SK-N-SH treated with all-trans-retinoic acid at 6 μM for 48 hours (cell line): ENCODE data around the gene STK17B.
A peak's percentile ranks its signal among the peaks of the same experiment; 100 is the strongest.

Experiments used
- ATAC-seq: fragments of 200-7000 bp; cut with Tn5 transposase; 3 replicates; pipeline ENCODE4 v1.9.1; 2020; ENCODE audit warnings: mild to moderate bottlenecking, moderate library complexity
- ARNTL ChIP-seq: fragments of 450-650 bp; formaldehyde crosslinking; IDR thresholded peaks from 2 replicates; pipeline ENCODE4 v1.5.0; 2020; ENCODE audit warnings: low read depth, mild to moderate bottlenecking, moderate library complexity, borderline replicate concordance
- BACH2 ChIP-seq: fragments of 250-450 bp; sonication (Bioruptor Pico); IDR thresholded peaks from 2 replicates; pipeline ENCODE4 v1.9.0; 2021; ENCODE audit warnings: mild to moderate bottlenecking, borderline replicate concordance
- CSDC2 ChIP-seq: fragments of 250-450 bp; sonication (Bioruptor Pico); IDR thresholded peaks from 2 replicates; pipeline ENCODE4 v1.5.0; 2020; ENCODE audit warnings: mild to moderate bottlenecking, moderate library complexity
- GLIS3 ChIP-seq: fragments of 250-450 bp; sonication (Bioruptor Pico); IDR thresholded peaks from 2 replicates; pipeline ENCODE4 v1.5.0; 2020; ENCODE audit warnings: mild to moderate bottlenecking, moderate library complexity
- ISL1 ChIP-seq: fragments of 250-450 bp; sonication (Bioruptor Pico); IDR thresholded peaks from 2 replicates; pipeline ENCODE4 v2.1.2; 2022; ENCODE audit warnings: mild to moderate bottlenecking, moderate library complexity
- OSR1 ChIP-seq: fragments of 250-450 bp; sonication (Bioruptor Pico); IDR thresholded peaks from 2 replicates; pipeline ENCODE4 v1.8.0; 2022; ENCODE audit warnings: moderate library complexity, mild to moderate bottlenecking, inconsistent platforms
- PPARA ChIP-seq: fragments of 250-450 bp; sonication (Bioruptor Pico); IDR thresholded peaks from 2 replicates; pipeline ENCODE4 v1.5.0; 2020; ENCODE audit warnings: mild to moderate bottlenecking, borderline replicate concordance
- RARB ChIP-seq: fragments of 250-450 bp; sonication (Bioruptor Pico); IDR thresholded peaks from 2 replicates; pipeline ENCODE4 v1.8.0; 2021; ENCODE audit warnings: mild to moderate bottlenecking, moderate library complexity
- SNAI2 ChIP-seq: fragments of 250-450 bp; sonication (Bioruptor Pico); IDR thresholded peaks from 2 replicates; pipeline ENCODE4 v1.5.0; 2020; ENCODE audit warnings: mild to moderate bottlenecking, moderate library complexity
- TCF4 ChIP-seq: fragments of 250-450 bp; sonication (Bioruptor Pico); IDR thresholded peaks from 2 replicates; pipeline ENCODE4 v1.8.0; 2021; ENCODE audit warnings: mild to moderate bottlenecking, moderate library complexity, borderline replicate concordance
- TOX ChIP-seq: fragments of 250-450 bp; sonication (Bioruptor Pico); IDR thresholded peaks from 2 replicates; pipeline ENCODE4 v1.8.0; 2021; ENCODE audit warnings: mild to moderate bottlenecking, moderate library complexity, borderline replicate concordance
- ZFP3 ChIP-seq: fragments of 250-450 bp; sonication (Bioruptor Pico); IDR thresholded peaks from 2 replicates; pipeline ENCODE4 v1.5.0; 2020; ENCODE audit warnings: mild to moderate bottlenecking, moderate library complexity
- ZFP30 ChIP-seq: fragments of 450-650 bp; formaldehyde crosslinking; IDR thresholded peaks from 2 replicates; pipeline ENCODE4 v1.5.0; 2022; ENCODE audit warnings: mild to moderate bottlenecking, moderate library complexity
- ZNF565 ChIP-seq: fragments of 450-650 bp; formaldehyde crosslinking; conservative IDR thresholded peaks from 2 replicates; pipeline ENCODE4 v1.5.0; 2020; ENCODE audit warnings: low read depth, mild to moderate bottlenecking, moderate library complexity
- ZNF70 ChIP-seq: fragments of 450-650 bp; formaldehyde crosslinking; IDR thresholded peaks from 2 replicates; pipeline ENCODE4 v1.5.0; 2020; ENCODE audit warnings: mild to moderate bottlenecking, moderate library complexity
- ZNF8 ChIP-seq: fragments of 450-650 bp; formaldehyde crosslinking; IDR thresholded peaks from 2 replicates; pipeline ENCODE4 v1.5.0; 2020; ENCODE audit warnings: mild to moderate bottlenecking, moderate library complexity
- TF ChIP-seq, protein P1 (sequence below): fragments of 250-450 bp; sonication (Bioruptor Pico); IDR thresholded peaks from 2 replicates; pipeline ENCODE4 v1.5.1; 2020; ENCODE audit warnings: low read depth, mild to moderate bottlenecking, moderate library complexity
- TF ChIP-seq, protein P2 (sequence below): fragments of 250-450 bp; sonication (Bioruptor Pico); IDR thresholded peaks from 2 replicates; pipeline ENCODE4 v1.8.0; 2021; ENCODE audit warnings: low read depth, mild to moderate bottlenecking, moderate library complexity, borderline replicate concordance
- TF ChIP-seq, protein P3 (sequence below): fragments of 250-450 bp; sonication (Bioruptor Pico); IDR thresholded peaks from 2 replicates; pipeline ENCODE4 v1.5.1; 2021; ENCODE audit warnings: mild to moderate bottlenecking, moderate library complexity
- TF ChIP-seq, protein P4 (sequence below): fragments of 250-450 bp; sonication (Bioruptor Pico); IDR thresholded peaks from 2 replicates; pipeline ENCODE4 v1.5.0; 2020; ENCODE audit warnings: mild to moderate bottlenecking, moderate library complexity
- TF ChIP-seq, protein P5 (sequence below): fragments of 250-450 bp; sonication (Bioruptor Pico); IDR thresholded peaks from 2 replicates; pipeline ENCODE4 v1.8.0; 2020; ENCODE audit warnings: mild to moderate bottlenecking, moderate library complexity, borderline replicate concordance

STK17B gene

DNA sequence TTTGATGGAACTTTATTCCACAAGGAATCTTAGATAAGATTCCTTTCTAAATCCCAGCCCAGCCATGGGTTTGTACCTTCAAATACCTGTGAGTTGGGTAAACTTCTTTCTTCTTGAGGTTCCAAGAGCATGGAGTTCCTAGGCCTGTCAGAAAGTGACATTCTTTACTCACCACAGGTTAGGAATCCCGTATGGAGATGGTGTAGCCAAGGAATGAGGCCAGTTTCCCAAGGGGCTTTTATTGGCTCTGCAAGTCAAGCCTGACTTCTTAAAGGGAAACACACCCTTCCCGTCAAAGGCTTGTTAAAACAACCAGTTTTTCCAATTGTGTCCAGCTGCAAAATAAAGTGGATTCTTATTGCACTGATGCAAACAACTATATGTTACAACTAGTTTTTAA, 45.8 kb downstream of the STK17B start (continued):
- TF ChIP-seq ZNF565 (CRISPR knock-in tag) = no peak

DNA sequence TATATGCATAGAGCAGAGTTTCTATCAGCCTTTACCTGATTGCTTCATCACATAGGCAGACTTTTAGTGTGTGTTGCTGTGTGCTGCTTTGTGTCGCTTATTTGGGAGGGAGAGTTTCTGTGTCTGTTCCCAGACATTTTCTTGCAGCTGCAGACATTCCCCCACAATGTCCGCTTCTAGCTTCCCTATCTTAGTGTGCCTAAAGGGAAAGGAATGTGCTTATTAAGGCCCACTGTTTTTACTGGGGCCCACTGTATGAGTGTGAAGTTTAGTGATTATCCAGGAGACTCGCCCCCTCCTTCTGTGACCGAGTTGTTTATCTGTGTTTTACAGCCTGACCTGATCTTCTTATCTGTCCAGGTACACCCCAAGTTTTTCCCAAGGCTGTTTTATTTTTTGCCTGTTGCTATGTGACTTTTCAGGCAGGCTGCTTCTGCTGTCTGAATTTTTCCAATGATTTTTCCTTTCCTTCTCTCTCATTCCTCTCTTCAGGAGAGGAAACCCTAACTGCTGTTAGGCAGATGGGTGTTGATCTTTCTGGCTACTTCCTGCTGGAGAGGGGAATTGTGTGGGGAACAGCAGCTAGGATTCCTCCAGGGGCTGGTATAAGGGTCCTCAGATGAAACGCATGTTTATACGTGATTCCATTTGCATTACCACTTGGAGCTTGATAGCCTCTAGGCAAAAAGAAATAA, 47.6 kb downstream of the STK17B start:
- TF ChIP-seq, protein P1, sequence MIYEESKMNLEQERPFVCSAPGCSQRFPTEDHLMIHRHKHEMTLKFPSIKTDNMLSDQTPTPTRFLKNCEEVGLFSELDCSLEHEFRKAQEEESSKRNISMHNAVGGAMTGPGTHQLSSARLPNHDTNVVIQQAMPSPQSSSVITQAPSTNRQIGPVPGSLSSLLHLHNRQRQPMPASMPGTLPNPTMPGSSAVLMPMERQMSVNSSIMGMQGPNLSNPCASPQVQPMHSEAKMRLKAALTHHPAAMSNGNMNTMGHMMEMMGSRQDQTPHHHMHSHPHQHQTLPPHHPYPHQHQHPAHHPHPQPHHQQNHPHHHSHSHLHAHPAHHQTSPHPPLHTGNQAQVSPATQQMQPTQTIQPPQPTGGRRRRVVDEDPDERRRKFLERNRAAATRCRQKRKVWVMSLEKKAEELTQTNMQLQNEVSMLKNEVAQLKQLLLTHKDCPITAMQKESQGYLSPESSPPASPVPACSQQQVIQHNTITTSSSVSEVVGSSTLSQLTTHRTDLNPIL (CRISPR knock-in tag) = no peak
- TF ChIP-seq ISL1 (CRISPR knock-in tag) = no peak
- TF ChIP-seq TCF4 (CRISPR knock-in tag) = no peak
- TF ChIP-seq OSR1 (CRISPR knock-in tag) = no peak
- TF ChIP-seq CSDC2 (CRISPR knock-in tag) = no peak
- TF ChIP-seq, protein P2, sequence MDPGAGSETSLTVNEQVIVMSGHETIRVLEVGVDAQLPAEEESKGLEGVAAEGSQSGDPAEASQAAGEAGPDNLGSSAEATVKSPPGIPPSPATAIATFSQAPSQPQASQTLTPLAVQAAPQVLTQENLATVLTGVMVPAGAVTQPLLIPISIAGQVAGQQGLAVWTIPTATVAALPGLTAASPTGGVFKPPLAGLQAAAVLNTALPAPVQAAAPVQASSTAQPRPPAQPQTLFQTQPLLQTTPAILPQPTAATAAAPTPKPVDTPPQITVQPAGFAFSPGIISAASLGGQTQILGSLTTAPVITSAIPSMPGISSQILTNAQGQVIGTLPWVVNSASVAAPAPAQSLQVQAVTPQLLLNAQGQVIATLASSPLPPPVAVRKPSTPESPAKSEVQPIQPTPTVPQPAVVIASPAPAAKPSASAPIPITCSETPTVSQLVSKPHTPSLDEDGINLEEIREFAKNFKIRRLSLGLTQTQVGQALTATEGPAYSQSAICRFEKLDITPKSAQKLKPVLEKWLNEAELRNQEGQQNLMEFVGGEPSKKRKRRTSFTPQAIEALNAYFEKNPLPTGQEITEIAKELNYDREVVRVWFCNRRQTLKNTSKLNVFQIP (CRISPR knock-in tag) = no peak
- TF ChIP-seq ZFP3 (CRISPR knock-in tag) = no peak
- no peak for TF ChIP-seq BACH2 (CRISPR knock-in tag)
- TF ChIP-seq GLIS3 (CRISPR knock-in tag) = no peak
- no peak for TF ChIP-seq ARNTL (CRISPR knock-in tag)
- TF ChIP-seq ZNF70 (CRISPR knock-in tag) = no peak
- TF ChIP-seq SNAI2 (CRISPR knock-in tag) = no peak
- TF ChIP-seq PPARA (CRISPR knock-in tag) = no peak
- TF ChIP-seq ZNF8 (CRISPR knock-in tag) = no peak
- TF ChIP-seq ZNF565 (CRISPR knock-in tag) = no peak
- no peak for TF ChIP-seq ZFP30
- peak; percentile 57 for ATAC-seq

DNA sequence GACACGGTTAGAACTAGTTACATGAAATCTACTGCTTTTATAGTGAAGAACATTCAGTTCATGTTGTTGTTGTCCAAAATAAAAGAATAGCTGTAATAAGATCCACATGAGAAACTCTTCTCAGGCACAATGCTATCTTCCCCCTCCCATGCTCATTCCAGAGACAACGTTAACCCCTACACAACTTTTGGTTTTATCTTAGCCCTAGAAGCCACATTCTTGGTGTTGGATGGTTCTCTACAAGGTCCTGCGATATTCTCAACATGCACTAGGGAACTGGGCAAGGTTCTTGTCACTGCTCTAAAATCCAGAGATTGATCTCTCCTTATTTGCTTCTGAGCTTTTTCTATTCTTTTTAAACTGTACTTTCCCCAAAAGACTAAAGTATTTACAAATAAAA, 51.5 kb downstream of the STK17B start:
- TF ChIP-seq, protein P3, sequence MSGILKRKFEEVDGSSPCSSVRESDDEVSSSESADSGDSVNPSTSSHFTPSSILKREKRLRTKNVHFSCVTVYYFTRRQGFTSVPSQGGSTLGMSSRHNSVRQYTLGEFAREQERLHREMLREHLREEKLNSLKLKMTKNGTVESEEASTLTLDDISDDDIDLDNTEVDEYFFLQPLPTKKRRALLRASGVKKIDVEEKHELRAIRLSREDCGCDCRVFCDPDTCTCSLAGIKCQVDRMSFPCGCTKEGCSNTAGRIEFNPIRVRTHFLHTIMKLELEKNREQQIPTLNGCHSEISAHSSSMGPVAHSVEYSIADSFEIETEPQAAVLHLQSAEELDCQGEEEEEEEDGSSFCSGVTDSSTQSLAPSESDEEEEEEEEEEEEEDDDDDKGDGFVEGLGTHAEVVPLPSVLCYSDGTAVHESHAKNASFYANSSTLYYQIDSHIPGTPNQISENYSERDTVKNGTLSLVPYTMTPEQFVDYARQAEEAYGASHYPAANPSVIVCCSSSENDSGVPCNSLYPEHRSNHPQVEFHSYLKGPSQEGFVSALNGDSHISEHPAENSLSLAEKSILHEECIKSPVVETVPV (CRISPR knock-in tag) = no peak
- TF ChIP-seq RARB (CRISPR knock-in tag) (no peak), ISL1 (CRISPR knock-in tag) (no peak)
- TF ChIP-seq, protein P4, sequence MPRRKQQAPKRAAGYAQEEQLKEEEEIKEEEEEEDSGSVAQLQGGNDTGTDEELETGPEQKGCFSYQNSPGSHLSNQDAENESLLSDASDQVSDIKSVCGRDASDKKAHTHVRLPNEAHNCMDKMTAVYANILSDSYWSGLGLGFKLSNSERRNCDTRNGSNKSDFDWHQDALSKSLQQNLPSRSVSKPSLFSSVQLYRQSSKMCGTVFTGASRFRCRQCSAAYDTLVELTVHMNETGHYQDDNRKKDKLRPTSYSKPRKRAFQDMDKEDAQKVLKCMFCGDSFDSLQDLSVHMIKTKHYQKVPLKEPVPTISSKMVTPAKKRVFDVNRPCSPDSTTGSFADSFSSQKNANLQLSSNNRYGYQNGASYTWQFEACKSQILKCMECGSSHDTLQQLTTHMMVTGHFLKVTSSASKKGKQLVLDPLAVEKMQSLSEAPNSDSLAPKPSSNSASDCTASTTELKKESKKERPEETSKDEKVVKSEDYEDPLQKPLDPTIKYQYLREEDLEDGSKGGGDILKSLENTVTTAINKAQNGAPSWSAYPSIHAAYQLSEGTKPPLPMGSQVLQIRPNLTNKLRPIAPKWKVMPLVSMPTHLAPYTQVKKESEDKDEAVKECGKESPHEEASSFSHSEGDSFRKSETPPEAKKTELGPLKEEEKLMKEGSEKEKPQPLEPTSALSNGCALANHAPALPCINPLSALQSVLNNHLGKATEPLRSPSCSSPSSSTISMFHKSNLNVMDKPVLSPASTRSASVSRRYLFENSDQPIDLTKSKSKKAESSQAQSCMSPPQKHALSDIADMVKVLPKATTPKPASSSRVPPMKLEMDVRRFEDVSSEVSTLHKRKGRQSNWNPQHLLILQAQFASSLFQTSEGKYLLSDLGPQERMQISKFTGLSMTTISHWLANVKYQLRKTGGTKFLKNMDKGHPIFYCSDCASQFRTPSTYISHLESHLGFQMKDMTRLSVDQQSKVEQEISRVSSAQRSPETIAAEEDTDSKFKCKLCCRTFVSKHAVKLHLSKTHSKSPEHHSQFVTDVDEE (CRISPR knock-in tag) = no peak
- no peak for ATAC-seq

DNA sequence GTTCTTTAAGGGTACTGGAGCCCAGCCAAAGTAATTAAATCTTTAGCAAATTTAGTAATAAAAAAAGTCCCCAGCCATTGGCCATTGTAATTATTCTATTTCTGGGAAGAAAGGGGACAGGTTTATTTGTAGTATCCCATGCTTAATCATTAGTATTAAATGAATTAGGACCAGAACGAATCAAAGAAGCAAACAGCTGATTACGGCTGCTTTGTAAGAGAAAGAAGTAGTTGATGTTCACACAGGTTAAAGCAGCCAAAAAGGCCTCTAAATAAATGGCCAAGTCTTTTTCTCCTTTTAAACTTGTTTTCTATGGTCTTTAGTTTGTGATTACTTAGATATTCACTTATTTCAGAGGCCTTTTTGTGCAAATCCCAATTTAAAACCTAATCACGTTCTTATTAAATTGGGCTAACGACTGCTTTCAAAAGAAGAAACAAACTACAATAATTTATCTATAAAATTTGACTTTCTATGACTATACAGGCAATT, 54.1 kb downstream of the STK17B start:
- no peak for ATAC-seq
- TF ChIP-seq ZNF565 (CRISPR knock-in tag) (no peak), RARB (CRISPR knock-in tag) (no peak), SNAI2 (CRISPR knock-in tag) (no peak), OSR1 (CRISPR knock-in tag) (no peak), CSDC2 (CRISPR knock-in tag) (no peak), ARNTL (CRISPR knock-in tag) (no peak), TOX (no peak), PPARA (CRISPR knock-in tag) (no peak), ZNF8 (CRISPR knock-in tag) (no peak)
- TF ChIP-seq, protein P3 (CRISPR knock-in tag) = no peak
- TF ChIP-seq, protein P5, sequence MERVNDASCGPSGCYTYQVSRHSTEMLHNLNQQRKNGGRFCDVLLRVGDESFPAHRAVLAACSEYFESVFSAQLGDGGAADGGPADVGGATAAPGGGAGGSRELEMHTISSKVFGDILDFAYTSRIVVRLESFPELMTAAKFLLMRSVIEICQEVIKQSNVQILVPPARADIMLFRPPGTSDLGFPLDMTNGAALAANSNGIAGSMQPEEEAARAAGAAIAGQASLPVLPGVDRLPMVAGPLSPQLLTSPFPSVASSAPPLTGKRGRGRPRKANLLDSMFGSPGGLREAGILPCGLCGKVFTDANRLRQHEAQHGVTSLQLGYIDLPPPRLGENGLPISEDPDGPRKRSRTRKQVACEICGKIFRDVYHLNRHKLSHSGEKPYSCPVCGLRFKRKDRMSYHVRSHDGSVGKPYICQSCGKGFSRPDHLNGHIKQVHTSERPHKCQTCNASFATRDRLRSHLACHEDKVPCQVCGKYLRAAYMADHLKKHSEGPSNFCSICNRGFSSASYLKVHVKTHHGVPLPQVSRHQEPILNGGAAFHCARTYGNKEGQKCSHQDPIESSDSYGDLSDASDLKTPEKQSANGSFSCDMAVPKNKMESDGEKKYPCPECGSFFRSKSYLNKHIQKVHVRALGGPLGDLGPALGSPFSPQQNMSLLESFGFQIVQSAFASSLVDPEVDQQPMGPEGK (CRISPR knock-in tag) = no peak
- TF ChIP-seq, protein P4 (CRISPR knock-in tag) = no peak
